SK-N-MC (cell line): ENCODE data around the gene BMERB1.

Experiments
- EZH2 ChIP-seq: fragments of 200-600 bp; sonication (generic); IDR thresholded peaks from one replicate; pipeline ENCODE4 v1.6.1; 2017; ENCODE audit warnings: antibody characterized with exemption
- FOXP2 ChIP-seq: optimal IDR thresholded peaks from 2 replicates; pipeline ENCODE3; 2011; ENCODE audit warnings: mild to moderate bottlenecking, moderate library complexity; ENCODE audit not compliant: insufficient read depth; ENCODE audit errors: extremely low read length, control extremely low read depth
- POLR2AphosphoS5 ChIP-seq: IDR thresholded peaks from 2 replicates; pipeline ENCODE4 v1.6.1; 2012; ENCODE audit warnings: mild to moderate bottlenecking, low read depth, low read length, borderline replicate concordance

GRCh38 chr16:15515992-15516391, 81.6 kb downstream of the BMERB1 start:
- TF ChIP-seq POLR2AphosphoS5 (no peak), EZH2 (no peak), FOXP2 (no peak)
